Astrocyte (in vitro differentiated cells and primary cell): Measurements from ENCODE around the gene SCGB1C1. TPM values are rescaled to one million over a fixed set of nuclear protein-coding genes. Genes with fewer than 3 reads are reported as not detected.

Source experiments
- DNase-seq: peaks from one replicate; pipeline ENCODE4 v3.0.0-alpha.2; 2010; ENCODE audit warnings: low read depth
- FAIRE-seq: peaks from 2 replicates; lab custom pipeline; 2011; peaks lifted over from hg19 to GRCh38; lab: Jason Lieb, UNC
- H2AFZ ChIP-seq: 2 replicates; pipeline ENCODE4 v1.6.0; 2012; ENCODE audit warnings: low read depth, low read length, inconsistent platforms
- H3K27ac ChIP-seq: 2 replicates; pipeline ENCODE4 v1.5.1; 2011; ENCODE audit warnings: low read depth, low read length, inconsistent platforms
- H3K27me3 ChIP-seq: 2 replicates; pipeline ENCODE4 v1.6.0; 2011; ENCODE audit warnings: low read length, inconsistent platforms; ENCODE audit not compliant: insufficient read depth
- H3K36me3 ChIP-seq: 2 replicates; pipeline ENCODE4 v1.5.1; 2011; ENCODE audit warnings: low read length, inconsistent platforms; ENCODE audit not compliant: insufficient read depth
- H3K4me1 ChIP-seq: 2 replicates; pipeline ENCODE4 v1.5.1; 2011; ENCODE audit warnings: low read length, inconsistent platforms; ENCODE audit not compliant: insufficient read depth
- H3K4me2 ChIP-seq: 2 replicates; pipeline ENCODE4 v1.6.0; 2012; ENCODE audit warnings: low read length, inconsistent platforms
- H3K4me3 ChIP-seq: 2 replicates; pipeline ENCODE4 v1.5.1; 2011; ENCODE audit warnings: low read depth, mild to moderate bottlenecking, low read length, inconsistent platforms; ENCODE audit not compliant: insufficient read depth
- H3K79me2 ChIP-seq: 2 replicates; pipeline ENCODE4 v1.6.0; 2012; ENCODE audit warnings: mild to moderate bottlenecking, low read length, inconsistent platforms; ENCODE audit not compliant: insufficient read depth
- H3K9ac ChIP-seq: 2 replicates; pipeline ENCODE4 v1.6.0; 2012; ENCODE audit warnings: mild to moderate bottlenecking, low read length, inconsistent platforms
- H3K9me3 ChIP-seq: 2 replicates; pipeline ENCODE4 v1.5.1; 2012; ENCODE audit warnings: low read depth, mild to moderate bottlenecking, low read length, inconsistent platforms; ENCODE audit not compliant: insufficient read depth
- H4K20me1 ChIP-seq: 2 replicates; pipeline ENCODE4 v1.6.0; 2012; ENCODE audit warnings: low read length, inconsistent platforms; ENCODE audit not compliant: insufficient read depth
- H3K27ac Mint-ChIP-seq: one replicate; pipeline ENCODE4 v1.8.0; 2021; ENCODE audit warnings: mild to moderate bottlenecking, mixed read lengths; ENCODE audit not compliant: unreplicated experiment
- H3K27me3 Mint-ChIP-seq: one replicate; pipeline ENCODE4 v1.8.0; 2021; ENCODE audit warnings: low read depth, mixed read lengths; ENCODE audit not compliant: unreplicated experiment
- H3K36me3 Mint-ChIP-seq: one replicate; pipeline ENCODE4 v1.8.0; 2021; ENCODE audit warnings: low read depth, mixed read lengths; ENCODE audit not compliant: unreplicated experiment
- H3K4me1 Mint-ChIP-seq: one replicate; pipeline ENCODE4 v1.8.0; 2021; ENCODE audit warnings: low read depth, mixed read lengths; ENCODE audit not compliant: unreplicated experiment
- H3K4me3 Mint-ChIP-seq: one replicate; pipeline ENCODE4 v1.8.0; 2021; ENCODE audit warnings: mild to moderate bottlenecking, moderate library complexity, mixed read lengths; ENCODE audit not compliant: unreplicated experiment
- H3K9me3 Mint-ChIP-seq: one replicate; pipeline ENCODE4 v1.8.0; 2021; ENCODE audit warnings: mild to moderate bottlenecking, mixed read lengths; ENCODE audit not compliant: unreplicated experiment
- CTCF ChIP-seq: IDR thresholded peaks from 2 replicates; pipeline ENCODE4 v1.5.1; 2011; ENCODE audit warnings: low read depth, mild to moderate bottlenecking, inconsistent platforms, low read length, moderate library complexity; ENCODE audit not compliant: insufficient read depth
- EZH2 ChIP-seq: IDR thresholded peaks from 2 replicates; pipeline ENCODE4 v1.6.1; 2012; ENCODE audit warnings: mild to moderate bottlenecking, low read length, inconsistent platforms; ENCODE audit not compliant: insufficient read depth
- total RNA-seq: library from RNA; stranded (reverse); gene quantifications from 2 replicates; pipeline ENCODE4 v1.2.1, GENCODE V29; 2021

The SCGB1C1 gene
- total RNA-seq, 1 donor from 2014 or later: not detected

DNA sequence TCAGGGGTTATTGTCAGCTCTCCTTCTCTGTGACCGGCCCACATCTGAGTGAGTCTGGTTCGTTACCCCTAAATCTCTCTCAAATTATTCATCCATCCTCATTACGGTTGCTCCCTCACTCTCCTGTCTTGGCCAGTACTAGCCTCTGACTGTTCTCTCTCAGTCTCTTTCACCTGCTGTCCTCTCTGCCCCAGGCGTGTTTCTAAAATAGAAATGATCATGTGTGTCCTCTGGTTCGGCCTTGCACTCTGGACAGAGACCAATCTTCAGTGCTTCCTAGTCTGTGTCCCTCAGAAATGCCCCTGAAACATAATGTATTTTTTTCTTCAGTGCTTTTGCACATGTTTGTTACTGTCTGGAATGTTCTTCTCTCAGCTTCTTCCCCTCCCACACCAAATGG lies 48.8 kb downstream of the SCGB1C1 start:
- no peak for TF ChIP-seq EZH2
- no peak for TF ChIP-seq CTCF
- Histone ChIP-seq H3K9ac (no peak overlapping the region), H3K4me3 (no peak overlapping the region), H3K4me1 (no peaks in the 10 kb centered on the region), H3K27me3 (no peaks in the 10 kb centered on the region), H3K9me3 (no peaks in the 10 kb centered on the region), H2AFZ (no peak overlapping the region), H3K27ac (no peak overlapping the region), H3K4me2 (no peak overlapping the region), H4K20me1 (peaks cover 64% of the 10 kb centered on the region), H3K79me2 (peaks cover 65% of the 10 kb centered on the region), H3K36me3 (peaks cover 34% of the 10 kb centered on the region)
- no peak for DNase-seq
- Mint-ChIP-seq H3K27me3 (no peaks in the 10 kb centered on the region), H3K27ac (no peak overlapping the region), H3K4me1 (peaks cover 11% of the 10 kb centered on the region), H3K4me3 (no peak overlapping the region), H3K9me3 (no peaks in the 10 kb centered on the region), H3K36me3 (peaks cover 13% of the 10 kb centered on the region)
- FAIRE-seq: no peak

Other genes starting within 250 kb of the SCGB1C1 start
- gene BET1L, start 14.3 kb downstream of the SCGB1C1 start, total RNA-seq: 73.2 and 81.6 TPM in 2 replicates
- gene RIC8A, start 14.6 kb downstream of the SCGB1C1 start, total RNA-seq: 157 TPM in 2 replicates
- 10.9 and 12.0 TPM in 2 replicates for gene SIRT3, start 43.3 kb downstream of the SCGB1C1 start, total RNA-seq
- 131 and 137 TPM in 2 replicates for gene PSMD13, start 43.9 kb downstream of the SCGB1C1 start, total RNA-seq
- gene NLRP6, start 85.3 kb downstream of the SCGB1C1 start, total RNA-seq: not detected in 2 replicates
- 22.9 and 25.1 TPM in 2 replicates for gene PGGHG, start 96.0 kb downstream of the SCGB1C1 start, total RNA-seq
- not detected in 2 replicates for gene IFITM5, start 106.4 kb downstream of the SCGB1C1 start, total RNA-seq
- gene IFITM2, start 114.7 kb downstream of the SCGB1C1 start, total RNA-seq: 474 and 575 TPM in 2 replicates
- gene IFITM1, start 121.0 kb downstream of the SCGB1C1 start, total RNA-seq: 526 and 631 TPM in 2 replicates
- gene IFITM3, start 127.8 kb downstream of the SCGB1C1 start, total RNA-seq: 642 and 757 TPM in 2 replicates
- 64.6 and 68.5 TPM in 2 replicates for gene B4GALNT4, start 176.4 kb downstream of the SCGB1C1 start, total RNA-seq
- 1.1 and 2.1 TPM in 2 replicates for gene PKP3, start 201.1 kb downstream of the SCGB1C1 start, total RNA-seq
- 6.2 and 7.2 TPM in 2 replicates for gene SIGIRR, start 221.9 kb downstream of the SCGB1C1 start, total RNA-seq
- gene ANO9, start 248.9 kb downstream of the SCGB1C1 start, total RNA-seq: 0.82 and 1.9 TPM in 2 replicates